Kidney epithelial cell (primary cell): ENCODE results near the gene OLIG1. TPM values are rescaled to one million over a fixed set of nuclear protein-coding genes. Genes with fewer than 3 reads are reported as not detected.

Experiments used
- DNase-seq: peaks from one replicate; pipeline ENCODE4 v3.0.0-alpha.2; 2010; ENCODE audit warnings: low read depth
- H3K27me3 ChIP-seq: 2 replicates; pipeline ENCODE4 v1.6.0; 2011; ENCODE audit warnings: low read length; ENCODE audit not compliant: control insufficient read depth, insufficient read depth
- H3K36me3 ChIP-seq: 2 replicates; pipeline ENCODE4 v1.5.1; 2011; ENCODE audit warnings: low read length; ENCODE audit not compliant: control insufficient read depth, insufficient read depth
- H3K4me3 ChIP-seq: 2 replicates; pipeline ENCODE4 v1.5.1; 2011; ENCODE audit warnings: low read depth, mild to moderate bottlenecking, control low read depth, low read length
- CTCF ChIP-seq: IDR thresholded peaks from 2 replicates; pipeline ENCODE4 v1.5.1; 2011; ENCODE audit warnings: mild to moderate bottlenecking, moderate library complexity, low read length, control low read depth, inconsistent platforms; ENCODE audit not compliant: insufficient read depth, poor library complexity, severe bottlenecking
- total RNA-seq: library from RNA; depleted of rRNA; stranded (reverse); fragments of >200 nt; gene quantifications from 2 replicates; pipeline ENCODE4 v1.2.3, GENCODE V29; 2015

Gene OLIG1
- total RNA-seq, 1 donor from 2014 or later = not detected

- DNase-seq = no peak
- Histone ChIP-seq H3K27me3 (peaks cover 49% of the 10 kb centered on the region), H3K4me3 (no peak overlapping the region), H3K36me3 (no peaks in the 10 kb centered on the region)
- no peak for TF ChIP-seq CTCF
Observed at GRCh38 chr21:33114276-33114675, 44.3 kb downstream of the OLIG1 start.

- Histone ChIP-seq H3K36me3 (no peaks in the 10 kb centered on the region), H3K27me3 (peaks cover 35% of the 10 kb centered on the region)
- no peak for DNase-seq
Observed at GRCh38 chr21:33115631-33116510, 45.9 kb downstream of the OLIG1 start.

GRCh38 chr21:33116676-33117075, 46.7 kb downstream of the OLIG1 start:
- H3K36me3 ChIP-seq = no peaks in the 10 kb centered on the region
- no peak overlapping the region for H3K4me3 ChIP-seq
- no peak for TF ChIP-seq CTCF
- H3K27me3 ChIP-seq = peaks cover 29% of the 10 kb centered on the region
- DNase-seq = no peak

More at GRCh38 chr21:33115631-33116510, 45.9 kb downstream of the OLIG1 start:
- no peak for TF ChIP-seq CTCF
- no peak overlapping the region for H3K4me3 ChIP-seq

GRCh38 chr21:33117101-33117888, 47.4 kb downstream of the OLIG1 start:
- no peaks in the 10 kb centered on the region for H3K36me3 ChIP-seq
- peaks cover 27% of the 10 kb centered on the region for H3K27me3 ChIP-seq
- no peak for DNase-seq
- H3K4me3 ChIP-seq = no peak overlapping the region
- no peak for TF ChIP-seq CTCF

Other genes with a start within 250 kb of the OLIG1 start
- gene OLIG2, start 44.2 kb upstream of the OLIG1 start, total RNA-seq = not detected in 2 replicates
- gene IFNAR2, start 159.8 kb downstream of the OLIG1 start, total RNA-seq = 16.4 and 23.6 TPM in 2 replicates
- 13.6 and 13.9 TPM in 2 replicates for gene IL10RB, start 196.2 kb downstream of the OLIG1 start, total RNA-seq